Measurements from ENCODE around the gene NXPH1.

The NXPH1 gene

DNA sequence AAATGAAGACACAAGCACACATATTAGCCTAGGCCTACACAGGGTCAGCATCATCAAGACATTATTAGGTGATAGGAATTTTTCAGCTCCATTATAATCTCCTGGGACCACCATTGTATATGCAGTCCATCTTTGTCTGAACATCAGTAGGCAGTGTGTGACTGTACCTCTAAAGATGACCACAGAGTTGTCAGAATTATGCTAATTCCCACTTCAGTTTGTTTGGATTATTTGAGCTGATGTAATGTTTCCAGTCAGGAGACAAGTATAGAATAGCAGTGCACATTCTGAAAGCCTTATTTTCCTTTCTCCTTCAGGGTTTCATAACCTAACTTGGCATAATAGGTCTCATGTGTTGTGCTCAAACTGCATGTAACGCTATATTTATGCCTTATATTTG is 306.4 kb downstream of the NXPH1 start:
- DNase-seq: no peak

DNA sequence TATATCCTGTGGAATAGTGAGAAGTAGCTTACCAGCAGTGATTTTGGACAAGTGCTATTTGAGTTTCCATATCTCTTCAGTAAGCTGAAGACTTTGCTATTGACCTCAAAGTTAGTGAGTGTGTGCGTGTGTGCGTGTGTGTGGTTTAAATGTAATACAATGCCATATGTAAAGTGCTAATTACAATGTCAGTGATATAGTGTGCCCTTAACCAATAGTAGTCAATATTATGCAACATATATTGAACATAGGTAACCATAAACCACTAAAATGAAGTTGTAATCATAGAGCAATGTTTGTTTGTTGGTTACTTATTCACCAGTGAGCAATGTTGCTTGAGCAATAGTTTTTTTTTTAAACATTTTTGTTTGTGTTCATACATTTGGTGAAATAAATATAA is 309.4 kb downstream of the NXPH1 start:
- DNase-seq: no peak

DNA sequence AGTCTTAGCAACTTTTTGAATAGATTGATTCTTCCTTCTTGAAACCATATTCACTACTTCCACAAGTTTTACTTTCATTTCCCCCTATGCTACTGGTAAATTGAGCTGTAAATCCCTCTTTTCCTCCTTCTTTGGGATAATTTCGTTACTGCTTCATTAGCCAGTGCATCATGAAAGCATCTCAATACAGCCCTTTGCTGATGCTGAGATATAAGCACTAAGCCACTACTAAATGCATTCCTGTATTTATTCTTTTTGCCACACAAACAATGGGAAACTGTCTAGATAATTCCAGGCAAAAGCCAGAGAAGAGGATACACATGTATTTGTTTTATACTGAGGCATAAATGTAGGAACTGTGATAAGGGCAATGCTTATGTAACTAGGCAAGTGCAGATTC is 313.9 kb downstream of the NXPH1 start:
- DNase-seq: peak; percentile 16

DNA sequence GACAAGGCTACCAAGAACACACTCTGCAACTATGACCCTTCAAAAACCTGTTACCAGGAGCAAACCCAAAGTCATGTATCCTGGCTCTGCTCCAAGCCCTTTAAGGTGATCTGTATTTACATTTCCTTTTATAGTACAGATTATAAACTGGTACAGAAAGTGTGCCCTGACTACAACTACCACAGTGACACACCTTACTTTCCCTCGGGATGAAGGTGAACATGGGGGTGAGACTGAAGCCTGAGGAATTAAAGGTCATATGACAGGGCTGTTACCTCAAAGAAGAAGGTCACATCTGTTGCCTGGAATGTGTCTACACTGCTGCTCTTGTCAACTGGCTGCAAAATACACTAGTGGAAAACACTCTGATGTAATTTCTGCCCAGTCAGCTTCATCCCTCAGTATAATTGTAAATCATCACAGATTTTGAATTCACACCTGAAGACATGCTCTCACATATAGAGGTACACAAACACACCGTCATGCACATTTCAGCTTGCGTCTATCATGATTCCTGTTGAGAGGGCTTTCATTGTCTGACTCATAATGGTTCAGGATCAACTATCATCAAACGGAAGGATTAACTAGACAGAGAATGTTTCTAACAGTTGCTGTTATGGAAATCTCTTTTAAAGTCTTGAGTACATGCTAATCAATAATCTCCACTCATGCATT is 318.3 kb downstream of the NXPH1 start:
- DNase-seq: no peak

DNA sequence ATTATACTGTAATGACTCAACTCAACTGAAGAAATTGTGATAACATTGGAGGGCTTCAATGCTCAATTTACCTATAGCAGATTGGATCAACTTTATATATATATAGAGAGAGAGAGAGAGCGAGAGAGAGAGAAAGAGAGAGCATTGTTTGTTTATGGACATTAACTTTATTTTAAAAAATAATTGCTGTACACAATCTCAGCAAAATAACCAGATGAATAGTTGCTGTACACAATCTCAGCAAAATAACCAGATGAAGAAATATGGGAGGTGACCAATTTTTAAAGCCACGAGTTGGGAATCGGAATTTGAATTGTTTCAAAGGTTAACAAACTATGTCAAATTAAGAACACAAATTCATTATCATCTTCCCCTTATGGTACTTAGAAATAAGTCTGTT is 319.9 kb downstream of the NXPH1 start:
- no peak for DNase-seq

DNA sequence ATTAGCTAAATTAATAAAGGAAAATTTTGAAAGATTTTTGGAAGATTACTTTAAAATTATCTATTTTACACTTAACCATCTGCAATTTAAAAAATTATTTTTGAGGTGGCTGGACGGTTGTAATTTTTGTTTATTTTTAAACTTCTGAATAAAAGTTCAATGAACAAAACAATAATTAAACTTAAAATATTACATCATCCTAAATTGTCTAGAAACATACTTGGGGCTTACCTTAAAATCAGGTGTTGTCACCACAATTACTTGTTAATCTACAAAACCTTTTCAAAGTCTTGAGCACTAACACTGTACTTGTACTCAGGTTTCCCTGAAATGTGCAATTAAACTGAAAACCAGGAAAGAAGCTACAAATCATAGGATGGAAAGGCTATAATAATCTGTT is 328.3 kb downstream of the NXPH1 start:
- no peak for DNase-seq

DNA sequence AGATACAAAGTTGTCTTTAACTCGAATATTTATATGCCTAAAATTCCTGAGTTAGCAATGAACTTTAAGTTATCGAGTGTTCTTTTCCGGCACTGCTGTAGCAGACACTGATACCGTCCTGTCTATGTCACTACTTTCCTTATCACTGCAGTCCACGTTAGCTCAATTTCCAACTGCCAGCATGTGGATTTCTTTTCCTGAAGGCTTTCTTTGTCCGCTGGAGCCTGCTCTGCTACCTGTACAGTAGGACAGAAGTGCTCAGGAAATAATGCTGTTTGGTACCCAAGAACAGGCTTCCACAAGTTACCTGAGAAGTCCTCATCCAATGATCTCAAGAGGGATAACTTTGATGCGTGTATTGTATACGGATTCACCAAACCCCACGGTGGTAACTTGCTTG is 329.4 kb downstream of the NXPH1 start:
- no peak for DNase-seq

DNA sequence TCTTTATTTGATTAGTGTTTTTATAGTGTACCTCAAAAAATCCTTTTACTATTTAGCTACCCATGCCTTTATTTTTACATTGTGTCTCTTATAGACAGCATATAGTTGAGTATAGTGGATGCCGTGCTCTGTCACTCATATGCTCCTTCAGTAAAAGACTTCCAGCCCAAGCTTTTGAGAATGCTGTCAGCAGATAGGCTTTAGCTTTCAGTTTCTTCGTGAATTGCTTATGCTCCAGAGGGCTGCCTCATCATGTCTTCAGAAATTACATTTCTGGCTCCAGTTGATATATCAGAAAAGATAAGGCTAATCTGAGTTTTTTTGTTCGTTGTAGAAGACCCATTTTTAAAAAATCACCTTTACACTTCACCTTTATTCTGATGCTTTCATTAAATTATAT is 332.0 kb downstream of the NXPH1 start:
- DNase-seq: no peak

DNA sequence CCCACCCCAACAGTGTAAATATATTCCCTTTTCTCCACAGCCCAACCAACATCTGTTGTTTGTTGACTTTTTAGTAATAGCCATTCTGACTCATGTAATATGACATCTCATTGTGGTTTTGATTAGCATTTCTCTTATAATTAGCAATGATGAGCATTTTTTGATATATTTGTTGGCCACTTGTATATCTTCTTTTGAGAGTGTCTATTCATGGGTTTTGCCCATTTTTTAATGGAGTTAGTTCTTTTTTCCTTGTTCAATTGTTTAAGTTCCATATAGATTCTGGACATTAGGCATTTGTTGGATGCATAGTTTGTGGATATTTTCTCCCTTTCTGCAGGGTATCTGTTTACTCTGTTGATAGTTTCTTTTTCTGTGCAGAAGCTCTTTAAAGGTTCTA is 340.1 kb downstream of the NXPH1 start:
- DNase-seq: no peak

DNA sequence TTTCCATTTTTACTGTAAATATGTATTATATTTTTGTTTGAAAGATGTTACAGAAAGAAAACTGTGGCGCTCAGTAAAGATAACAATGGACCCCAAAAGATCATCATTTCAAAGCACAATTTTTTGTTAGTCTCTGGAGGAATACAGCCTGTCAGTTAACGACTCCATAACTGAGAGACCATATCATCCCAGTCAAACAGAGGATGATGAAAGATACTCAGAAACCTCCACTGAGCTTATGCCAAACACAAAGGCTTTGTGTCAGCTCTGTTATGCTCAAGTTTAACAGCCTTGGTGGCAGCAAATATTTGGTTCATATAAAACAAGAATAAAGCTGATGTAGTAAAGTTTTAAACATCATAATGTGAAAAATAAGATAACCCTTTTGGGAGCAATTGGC is 345.1 kb downstream of the NXPH1 start:
- DNase-seq: no peak

DNA sequence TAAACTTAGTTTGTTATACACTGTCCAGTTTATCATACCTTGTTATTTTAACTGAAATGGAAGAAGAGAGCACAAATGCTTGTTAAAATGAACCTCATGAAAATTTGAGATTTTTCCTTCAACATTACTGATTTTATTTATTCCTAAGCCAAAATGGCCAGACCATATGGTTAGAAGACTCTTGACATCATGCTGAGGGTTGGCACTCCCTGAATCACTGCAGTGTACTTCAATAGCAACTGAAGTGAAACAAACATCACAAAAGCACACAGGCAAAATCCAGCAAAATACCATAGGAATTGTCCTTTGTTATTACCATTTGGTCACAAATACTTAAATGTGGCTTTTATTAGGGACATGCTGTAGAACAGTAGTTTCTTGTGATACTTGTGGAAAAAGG is 347.8 kb downstream of the NXPH1 start:
- DNase-seq: peak; percentile 10

DNA sequence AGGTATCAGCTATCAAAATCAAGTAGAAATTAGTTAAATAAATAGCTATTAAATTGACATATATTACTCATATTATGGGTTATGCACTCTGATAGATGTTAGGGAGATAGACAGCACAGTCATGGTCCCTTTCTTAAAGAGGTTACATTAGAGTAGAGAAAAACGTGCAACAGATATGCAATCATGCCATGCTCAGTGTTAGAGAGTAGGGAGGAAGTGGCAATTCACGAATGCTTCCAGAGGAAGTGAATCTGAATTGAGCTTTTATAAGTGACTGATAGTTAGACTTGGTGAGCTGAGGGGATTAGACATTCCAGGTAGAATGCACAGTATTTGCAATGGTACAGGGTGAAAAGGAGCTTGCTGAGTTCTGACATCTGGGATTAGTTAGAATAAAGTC is 349.8 kb downstream of the NXPH1 start:
- DNase-seq: peak; percentile 59

DNA sequence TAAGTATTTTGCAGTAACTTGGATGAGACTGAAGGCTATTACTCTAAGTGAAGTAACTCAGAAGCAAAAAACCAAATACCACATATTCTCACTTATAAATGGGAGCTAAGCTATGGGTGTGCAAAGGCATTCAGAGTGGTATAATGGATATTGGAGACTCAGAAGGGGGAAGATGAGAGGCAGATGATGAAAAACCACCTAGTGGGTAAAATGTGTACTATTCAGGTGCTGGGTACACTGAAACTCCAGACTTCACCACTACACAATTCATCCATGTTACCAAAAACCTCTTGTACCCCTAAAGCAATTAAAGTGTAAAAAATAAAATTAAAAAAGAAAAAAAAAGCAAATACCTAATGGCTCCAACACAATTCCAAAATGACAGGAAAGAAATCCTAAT is 351.7 kb downstream of the NXPH1 start:
- DNase-seq: peak; percentile 4

DNA sequence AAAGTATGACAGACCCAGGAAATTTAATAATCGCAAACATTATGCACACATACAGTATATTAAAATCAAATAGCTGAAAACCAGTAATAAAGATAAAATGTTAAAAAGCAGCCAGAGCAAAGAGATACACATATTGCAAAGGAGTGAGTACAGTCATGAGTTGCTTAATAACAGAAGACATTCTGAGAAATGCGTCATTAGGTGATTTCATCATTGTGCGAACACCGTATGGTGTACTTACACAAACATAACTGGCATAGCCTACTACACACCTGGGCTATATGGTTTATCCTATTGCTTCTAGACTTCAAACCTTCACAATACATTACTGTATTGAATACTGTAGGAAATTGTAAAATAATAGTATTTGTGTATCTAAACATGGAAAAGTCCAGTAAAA is 367.6 kb downstream of the NXPH1 start:
- no peak for DNase-seq

Data from NCI-H82 (cell line).